ENCODE results near the gene ABL2. TPM values are rescaled to one million over a fixed set of nuclear protein-coding genes. Genes with fewer than 3 reads are reported as not detected.
"Not testable (repeated sequence)": the region's sequence is repeated elsewhere in the genome, so short reads cannot be mapped to it uniquely, and the experiment has no call there.

The ABL2 gene
- total and polyA plus RNA-seq, 9 of the 15 experiments (the other 6 are each of a cell fraction or from before 2014, with no cell fraction given), result 1.4 to 15.0 (median 8.6) TPM

DNA sequence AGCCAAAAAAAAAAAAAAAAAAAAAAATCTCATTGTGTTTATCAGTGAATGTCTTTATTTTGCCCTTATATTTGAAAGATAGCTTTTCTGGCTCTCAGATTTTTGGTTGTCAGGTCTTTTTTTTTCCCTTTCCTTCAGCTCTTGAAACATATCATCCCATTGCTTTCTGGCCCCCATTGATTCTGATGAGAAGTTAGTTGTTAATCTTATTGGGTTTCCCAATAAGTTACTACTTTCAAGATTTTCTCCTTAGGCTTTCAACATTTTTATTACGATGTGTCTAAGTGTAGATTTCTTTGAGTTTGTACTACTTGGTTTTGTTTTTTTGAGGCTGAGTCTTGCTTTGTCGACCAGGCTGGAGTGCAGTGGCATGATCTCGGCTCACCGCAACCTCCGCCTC lies 49.4 kb upstream of the ABL2 start (continued):
- TF ChIP-seq CEBPB (tag; IDR thresholded peaks at IDR 0.05) (peak; percentile 84), ZNF785 (CRISPR knock-in tag; IDR thresholded peaks at IDR 0.05) (no peak), PTBP1 (IDR thresholded peaks at IDR 0.05; ENCODE audit: low read depth, low read length) (no peak), CBX5 (IDR thresholded peaks at IDR 0.05; ENCODE audit: borderline replicate concordance, low read depth) (peak; percentile 69; the same call in 1 of the 2 replicates), TAF7 (tag; IDR thresholded peaks at IDR 0.05) (no peak), FOXK2 (conservative IDR thresholded peaks at IDR 0.05 in 1 of 2, IDR thresholded peaks at IDR 0.05 in 1 of 2; ENCODE audit: low read depth in 2 of 2) (no peak), ZFX (CRISPR knock-in tag; IDR thresholded peaks at IDR 0.05) (no peak), CCNT2 (IDR thresholded peaks at IDR 0.05; ENCODE audit: borderline replicate concordance, extremely low read depth, insufficient read length, low read depth, low read length) (no peak), CREM (IDR thresholded peaks at IDR 0.05; ENCODE audit: low read depth) (no peak), ZNF445 (CRISPR knock-in tag; IDR thresholded peaks at IDR 0.05; ENCODE audit: low read depth) (no peak), DACH1 (IDR thresholded peaks at IDR 0.05; ENCODE audit: partially characterized antibody) (no peak)
- TF ChIP-seq, protein P1, sequence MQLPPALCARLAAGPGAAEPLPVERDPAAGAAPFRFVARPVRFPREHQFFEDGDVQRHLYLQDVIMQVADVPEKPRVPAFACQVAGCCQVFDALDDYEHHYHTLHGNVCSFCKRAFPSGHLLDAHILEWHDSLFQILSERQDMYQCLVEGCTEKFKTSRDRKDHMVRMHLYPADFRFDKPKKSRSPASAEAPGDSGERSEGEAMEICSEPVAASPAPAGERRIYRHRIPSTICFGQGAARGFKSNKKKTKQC (CRISPR knock-in tag; IDR thresholded peaks at IDR 0.05), result no peak

GRCh38 chr1:179274424-179274823 lies 44.9 kb upstream of the ABL2 start:
- POLR2A ChIA-PET, result interaction anchor here (0.5 to 1.3 kb wide), 2 partner anchors 8 to 21 kb away, joined by 3 to 4 read pairs; no protein-coding TSS in a partner anchor
- BruUV-seq (replicated peaks); H2AFZ ChIP-seq (ENCODE audit: low read depth, low read length); FAIRE-seq; H3K4me2 ChIP-seq (ENCODE audit: insufficient read depth, low read length); CTCF ChIA-PET (ENCODE audit: low intra/inter-chr PET ratio); H3K4me3 ChIP-seq; H3K9me1 ChIP-seq (ENCODE audit: control insufficient read depth, insufficient read depth, low read length); intact Hi-C loops (cut with micrococcal nuclease); H3K4me1 ChIP-seq (replicated peaks in 1 of 2; ENCODE audit: control insufficient read depth in 2 of 2, insufficient read depth in 2 of 2, low read length in 2 of 2); H3K9ac ChIP-seq (ENCODE audit: insufficient read depth in 1 of 2, low read depth in 2 of 2, low read length in 2 of 2); H3K27ac ChIP-seq (ENCODE audit: extremely low read depth, low read depth, low read length); in situ Hi-C loops (cut with MboI); H3K27me3 ChIP-seq (ENCODE audit: control insufficient read depth in 2 of 2, insufficient read depth in 2 of 2, low read length in 2 of 2); ATAC-seq; H3K9me3 ChIP-seq (replicated peaks; ENCODE audit: control insufficient read depth, insufficient read depth, low read depth, low read length); H3K79me2 ChIP-seq (ENCODE audit: control insufficient read depth, insufficient read depth, low read length); H3K36me3 ChIP-seq (ENCODE audit: control insufficient read depth, insufficient read depth, low read length); H4K20me1 ChIP-seq (replicated peaks; ENCODE audit: control insufficient read depth, insufficient read depth, low read length): not testable (repeated sequence)
- DNase-seq (ENCODE audit: extremely low read depth in 1 of 4, low spot score in 3 of 4), result peak in 1 of 4 experiments; percentile 19
- WGBS (ENCODE audit: insufficient coverage, low coverage, missing lambda C conversion rate), result 32% methylated on average over 4 of the region's 5 CpGs
- peak; percentile 79 for TF ChIP-seq NFIC (IDR thresholded peaks at IDR 0.05)
